ENCODE measurements around the gene SYS1. TPM values are rescaled to one million over a fixed set of nuclear protein-coding genes. Genes with fewer than 3 reads are reported as not detected.

Gene SYS1
- total and polyA plus RNA-seq, 2 donors (not counting 1 experiment from before 2014, with no cell fraction given), result 25.3 to 57.7 TPM

GRCh38 chr20:45359406-45360148 lies 3.4 kb upstream of the SYS1 start:
- Histone ChIP-seq H3K4me1 (ENCODE audit: control insufficient read depth in 2 of 2, insufficient read depth in 2 of 2, low read length in 2 of 2) (peaks cover 13 to 15% of the 10 kb centered on the region in 2 donors), H3K36me3 (replicated peaks in 1 of 2; ENCODE audit: control extremely low read depth in 1 of 2, control insufficient read depth in 1 of 2, extremely low read depth in 1 of 2, insufficient read depth in 2 of 2, low read length in 1 of 2) (no peaks in the 10 kb centered on the region), H3K4me3 (ENCODE audit: control extremely low read depth in 1 of 5, extremely low read depth in 1 of 5, insufficient read depth in 1 of 5, low read depth in 2 of 5, low read length in 4 of 5) (no peak overlapping the region), H2AFZ (ENCODE audit: insufficient read depth, low read depth, low read length, poor library complexity, severe bottlenecking) (no peak overlapping the region), H3K4me2 (replicated peaks; ENCODE audit: low read depth, low read length, poor library complexity, severe bottlenecking) (no peak overlapping the region), H3K27ac (ENCODE audit: low read length in 2 of 2) (no peak overlapping the region), H3K27me3 (replicated peaks in 1 of 4; ENCODE audit: control extremely low read depth in 1 of 4, control insufficient read depth in 3 of 4, insufficient read depth in 4 of 4, low read length in 3 of 4) (peaks cover 0 to 5% (median 0%) of the 10 kb centered on the region in 4 experiments), H3K9me3 (ENCODE audit: control extremely low read depth in 1 of 3, control insufficient read depth in 2 of 3, insufficient read depth in 1 of 3, low read length in 2 of 3) (no peaks in the 10 kb centered on the region), H3K79me2 (ENCODE audit: control insufficient read depth, insufficient read depth, low read length) (peaks cover 14% of the 10 kb centered on the region), H3K9ac (ENCODE audit: low read length) (no peak overlapping the region), H4K20me1 (ENCODE audit: control insufficient read depth, insufficient read depth, low read length, poor library complexity, severe bottlenecking) (peaks cover 11% of the 10 kb centered on the region)
- peaks cover 18% of the 10 kb centered on the region for H3K4me1 Mint-ChIP-seq
- ChIA-PET POLR2A (no interaction called here), CTCF (interaction anchor here (0.8 to 20.6 kb wide), 5 partner anchors 15 to 93 kb away, joined by 4 to 814 read pairs (median 79); partner anchors contain the start of genes PIGT and TP53TG5)
- no peak for ATAC-seq (ENCODE audit: low read depth)
- TF ChIP-seq EZH2 (IDR thresholded peaks at IDR 0.05; ENCODE audit: borderline replicate concordance, insufficient read depth, low read depth, low read length, poor library complexity, severe bottlenecking), result no peak
- TF ChIP-seq CTCF (IDR thresholded peaks at IDR 0.05), result no peak
- over 99% methylated on average over 8 of the region's 9 CpGs for WGBS (ENCODE audit: insufficient coverage)
- no peak for DNase-seq
- H3K27me3 Mint-ChIP-seq, result no peaks in the 10 kb centered on the region
- no peak overlapping the region for H3K4me3 Mint-ChIP-seq
- H3K9me3 Mint-ChIP-seq (ENCODE audit: insufficient read depth), result no peaks in the 10 kb centered on the region
- intact Hi-C loops (cut with micrococcal nuclease), result loop anchor here (5.0 kb wide), 1 partner anchor 613 kb away; the partner anchor contains the start of gene ZNF335
- H3K27ac Mint-ChIP-seq, result no peak overlapping the region

- TF ChIP-seq CTCF (IDR thresholded peaks at IDR 0.05) (no peak), EZH2 (IDR thresholded peaks at IDR 0.05; ENCODE audit: borderline replicate concordance, insufficient read depth, low read depth, low read length, poor library complexity, severe bottlenecking) (no peak)
- H3K9ac ChIP-seq (ENCODE audit: low read length), result no peak overlapping the region
- H3K9me3 Mint-ChIP-seq (ENCODE audit: insufficient read depth), result no peaks in the 10 kb centered on the region
- no peaks in the 10 kb centered on the region for H3K27me3 Mint-ChIP-seq
- ChIA-PET CTCF (interaction anchor here (0.7 to 20.6 kb wide), 13 partner anchors 13 to 409 kb away, joined by 3 to 814 read pairs (median 11); partner anchors contain the start of genes PIGT, TP53TG5 and WFDC10A), POLR2A (interaction anchor here (1.9 kb wide), 1 partner anchor 75 kb away, joined by 4 read pairs; no protein-coding TSS in a partner anchor)
- no peak for DNase-seq
- peaks cover 33% of the 10 kb centered on the region for H4K20me1 ChIP-seq (ENCODE audit: control insufficient read depth, insufficient read depth, low read length, poor library complexity, severe bottlenecking)
- WGBS (ENCODE audit: insufficient coverage), result 100% methylated on average over 1 of the region's 6 CpGs
- no peaks in the 10 kb centered on the region for H3K9me3 ChIP-seq (ENCODE audit: control extremely low read depth in 1 of 3, control insufficient read depth in 2 of 3, insufficient read depth in 1 of 3, low read length in 2 of 3)
- H3K36me3 ChIP-seq (replicated peaks in 1 of 2; ENCODE audit: control extremely low read depth in 1 of 2, control insufficient read depth in 1 of 2, extremely low read depth in 1 of 2, insufficient read depth in 2 of 2, low read length in 1 of 2), result peaks cover 5 to 19% of the 10 kb centered on the region in 2 experiments
- H3K4me2 ChIP-seq (replicated peaks; ENCODE audit: low read depth, low read length, poor library complexity, severe bottlenecking), result no peak overlapping the region
- H3K27ac Mint-ChIP-seq, result no peak overlapping the region
- peaks cover 35 to 37% of the 10 kb centered on the region in 2 donors for H3K4me1 ChIP-seq (ENCODE audit: control insufficient read depth in 2 of 2, insufficient read depth in 2 of 2, low read length in 2 of 2)
- peaks cover 0 to 5% (median 0%) of the 10 kb centered on the region in 4 experiments for H3K27me3 ChIP-seq (replicated peaks in 1 of 4; ENCODE audit: control extremely low read depth in 1 of 4, control insufficient read depth in 3 of 4, insufficient read depth in 4 of 4, low read length in 3 of 4)
- H2AFZ ChIP-seq (ENCODE audit: insufficient read depth, low read depth, low read length, poor library complexity, severe bottlenecking), result no peak overlapping the region
- intact Hi-C loops (cut with micrococcal nuclease), result loop anchor here (1.0 to 5.0 kb wide), 5 partner anchors 41 to 611 kb away; partner anchors contain the start of genes YWHAB and ZNF335
- no peak overlapping the region for H3K4me3 ChIP-seq (ENCODE audit: control extremely low read depth in 1 of 5, extremely low read depth in 1 of 5, insufficient read depth in 1 of 5, low read depth in 2 of 5, low read length in 4 of 5)
- H3K4me1 Mint-ChIP-seq, result peaks cover 36% of the 10 kb centered on the region
- H3K4me3 Mint-ChIP-seq, result peak overlapping the region; percentile 32
- no peak overlapping the region for H3K27ac ChIP-seq (ENCODE audit: low read length in 2 of 2)
- H3K79me2 ChIP-seq (ENCODE audit: control insufficient read depth, insufficient read depth, low read length), result peaks cover 32% of the 10 kb centered on the region
- no peak for ATAC-seq (ENCODE audit: low read depth)
These were observed 1.2 kb upstream of the SYS1 start for GRCh38 chr20:45361793-45362192.

Measured in B cell (primary cell).